GM13976 (cell line): ENCODE measurements around the gene EXOSC1.

Experiments
- DNase-seq: peaks from one replicate; pipeline ENCODE4 v3.0.0; 2012; ENCODE audit warnings: low spot score
- CTCF ChIP-seq: IDR thresholded peaks from 2 replicates; pipeline ENCODE4 v1.5.1; 2012; ENCODE audit warnings: borderline replicate concordance, mild to moderate bottlenecking; ENCODE audit not compliant: insufficient read depth; ENCODE audit errors: extremely low read depth, missing control alignments, control extremely low read depth
- in situ Hi-C: fragments of 300-500 bp; cut with MboI; formaldehyde crosslinking; loops from one replicate; pipeline ENCODE4 v1.12.0; 2022; ENCODE audit warnings: low sequenced_read_pairs, mixed read lengths, inconsistent platforms; ENCODE audit not compliant: unreplicated experiment

The EXOSC1 gene

GRCh38 chr10:97459933-97460332, 14.1 kb upstream of the EXOSC1 start:
- no peak for DNase-seq
- in situ Hi-C loops: no loop called here
- no peak for TF ChIP-seq CTCF

GRCh38 chr10:97459111-97459510, 13.3 kb upstream of the EXOSC1 start:
- in situ Hi-C loops: no loop called here
- no peak for DNase-seq
- TF ChIP-seq CTCF: no peak

GRCh38 chr10:97456686-97457065, 10.9 kb upstream of the EXOSC1 start:
- DNase-seq: no peak
- in situ Hi-C loops: no loop called here
- TF ChIP-seq CTCF: no peak

GRCh38 chr10:97456034-97456685, 10.4 kb upstream of the EXOSC1 start:
- in situ Hi-C loops: no loop called here
- DNase-seq: no peak
- no peak for TF ChIP-seq CTCF

GRCh38 chr10:97454330-97455036, 8.7 kb upstream of the EXOSC1 start:
- TF ChIP-seq CTCF: no peak
- no peak for DNase-seq
- in situ Hi-C loops: no loop called here

GRCh38 chr10:97452352-97452751, 6.5 kb upstream of the EXOSC1 start:
- no peak for TF ChIP-seq CTCF
- DNase-seq: no peak
- in situ Hi-C loops: no loop called here
